Adrenal gland (tissue), 5 donors: Measurements from ENCODE around the gene MAPK1IP1L.

Source experiments
- CTCF ChIP-seq, 6 experiments: fragments of 450-650 bp in 4 of 6; fragments of 200-600 bp in 2 of 6; sonication (generic) in 1 of 6; IDR thresholded peaks; 1 replicate in 5 of 6; 2 replicates in 1 of 6; pipeline versions ENCODE4 v1.5.1 to v1.8.0; 2016 to 2021; ENCODE audit warnings: antibody characterized with exemption in 6 of 6, mild to moderate bottlenecking in 2 of 6, moderate library complexity in 1 of 6
- POLR2A ChIP-seq, 2 donors: fragments of 450-650 bp; IDR thresholded peaks; one replicate each; pipeline ENCODE4 v1.6.1; 2017; ENCODE audit warnings: antibody characterized with exemption in 2 of 2, mild to moderate bottlenecking in 2 of 2, moderate library complexity in 1 of 2
- donor health status: DM: no; HTN: no; CAD: no.

GRCh38 chr14:55059333-55059732 is 7.9 kb downstream of the MAPK1IP1L start:
- TF ChIP-seq POLR2A (IDR thresholded peaks at IDR 0.05) (no peak), CTCF (IDR thresholded peaks at IDR 0.05) (no peak)
